Mononuclear cell (primary cell): ENCODE measurements around the gene DPP6. TPM values are rescaled to one million over a fixed set of nuclear protein-coding genes. Genes with fewer than 3 reads are reported as not detected.
"Not testable (repeated sequence)": the region's sequence is repeated elsewhere in the genome, so short reads cannot be mapped to it uniquely, and the experiment has no call there.

ENCODE experiments used
- H3K27me3 ChIP-seq: 2 replicates; pipeline ENCODE4 v1.6.0; 2011; ENCODE audit warnings: low read length, control low read depth; ENCODE audit not compliant: insufficient read depth
- H3K4me1 ChIP-seq: 2 replicates; pipeline ENCODE4 v1.5.1; 2011; ENCODE audit warnings: mild to moderate bottlenecking, low read length, control low read depth; ENCODE audit not compliant: insufficient read depth
- H3K4me3 ChIP-seq: 2 replicates; pipeline ENCODE4 v1.5.1; 2011; ENCODE audit warnings: mild to moderate bottlenecking, low read length, moderate library complexity
- H3K9me3 ChIP-seq: 2 replicates; pipeline ENCODE4 v1.5.1; 2011; ENCODE audit warnings: low read depth, mild to moderate bottlenecking, control low read depth, low read length
- total RNA-seq: library from RNA; depleted of rRNA; stranded (reverse); fragments of >200 nt; gene quantifications from one replicate; pipeline ENCODE4 v1.2.3, GENCODE V29; 2012

DPP6 gene
- not detected for total RNA-seq

GRCh38 chr7:154051643-154052529 lies at the start of gene DPP6:
DPP6 (plus strand) TSS chr7:154052398.
- H3K9me3 ChIP-seq, H3K27me3 ChIP-seq, H3K4me1 ChIP-seq, H3K4me3 ChIP-seq: not testable (repeated sequence)

- not testable (repeated sequence) for H3K9me3 ChIP-seq, H3K27me3 ChIP-seq, H3K4me3 ChIP-seq, H3K4me1 ChIP-seq
Measured at GRCh38 chr7:154009423-154009911, 42.7 kb upstream of the DPP6 start.

- not testable (repeated sequence) for H3K9me3 ChIP-seq, H3K4me1 ChIP-seq, H3K27me3 ChIP-seq, H3K4me3 ChIP-seq
Measured at GRCh38 chr7:154010726-154011568, 41.3 kb upstream of the DPP6 start.

- not testable (repeated sequence) for H3K4me1 ChIP-seq, H3K4me3 ChIP-seq, H3K9me3 ChIP-seq, H3K27me3 ChIP-seq
Measured at GRCh38 chr7:154012800-154013199, 39.4 kb upstream of the DPP6 start.

GRCh38 chr7:154015636-154016035 lies 36.6 kb upstream of the DPP6 start:
- H3K27me3 ChIP-seq, H3K4me1 ChIP-seq, H3K4me3 ChIP-seq, H3K9me3 ChIP-seq: not testable (repeated sequence)

GRCh38 chr7:154018354-154018753 lies 33.8 kb upstream of the DPP6 start:
- H3K27me3 ChIP-seq, H3K9me3 ChIP-seq, H3K4me1 ChIP-seq, H3K4me3 ChIP-seq: not testable (repeated sequence)

GRCh38 chr7:154027805-154028204 lies 24.4 kb upstream of the DPP6 start:
- H3K9me3 ChIP-seq, H3K27me3 ChIP-seq, H3K4me3 ChIP-seq, H3K4me1 ChIP-seq: not testable (repeated sequence)

GRCh38 chr7:154030476-154031080 lies 21.6 kb upstream of the DPP6 start:
- not testable (repeated sequence) for H3K4me3 ChIP-seq, H3K9me3 ChIP-seq, H3K4me1 ChIP-seq, H3K27me3 ChIP-seq

GRCh38 chr7:154039466-154040165 lies 12.6 kb upstream of the DPP6 start:
- H3K4me3 ChIP-seq, H3K9me3 ChIP-seq, H3K27me3 ChIP-seq, H3K4me1 ChIP-seq: not testable (repeated sequence)

- not testable (repeated sequence) for H3K9me3 ChIP-seq, H3K4me1 ChIP-seq, H3K4me3 ChIP-seq, H3K27me3 ChIP-seq
Measured at GRCh38 chr7:154050394-154050793, 1.8 kb upstream of the DPP6 start.

GRCh38 chr7:154051006-154051642 lies 1.1 kb upstream of the DPP6 start:
- not testable (repeated sequence) for H3K9me3 ChIP-seq, H3K4me3 ChIP-seq, H3K27me3 ChIP-seq, H3K4me1 ChIP-seq

- H3K9me3 ChIP-seq, H3K27me3 ChIP-seq, H3K4me3 ChIP-seq, H3K4me1 ChIP-seq: not testable (repeated sequence)
Measured at GRCh38 chr7:154052530-154053252, 493 bp downstream of the DPP6 start.

GRCh38 chr7:154053466-154054312 lies 1.5 kb downstream of the DPP6 start:
- not testable (repeated sequence) for H3K27me3 ChIP-seq, H3K4me1 ChIP-seq, H3K4me3 ChIP-seq, H3K9me3 ChIP-seq
